Measurements from ENCODE around the gene SPART. TPM values are rescaled to one million over a fixed set of nuclear protein-coding genes. Genes with fewer than 3 reads are reported as not detected.

The SPART gene
- total RNA-seq, 2 donors from 2014 or later: 86.8 to 116 TPM

- Histone ChIP-seq H3K4me1 (ENCODE audit: control insufficient read depth in 1 of 2, low read depth in 2 of 2) (no peaks in the 10 kb centered on the region), H3K27me3 (replicated peaks; ENCODE audit: insufficient read depth) (no peaks in the 10 kb centered on the region), H3K27ac (no peak overlapping the region), H3K36me3 (no peaks in the 10 kb centered on the region), H3K9me3 (no peaks in the 10 kb centered on the region), H3K4me3 (no peak overlapping the region)
- DNase-seq (ENCODE audit: low spot score) (no peak), ATAC-seq (ENCODE audit: insufficient number of reproducible peaks, low FRiP score, low read depth) (no peak)
- TF ChIP-seq CTCF (IDR thresholded peaks at IDR 0.05): no peak
Measured at GRCh38 chr13:36261011-36261410, 85.2 kb downstream of the SPART start.

GRCh38 chr13:36259361-36260137 lies 86.6 kb downstream of the SPART start:
- H3K27ac ChIP-seq: no peak overlapping the region
- no peaks in the 10 kb centered on the region for H3K27me3 ChIP-seq (replicated peaks; ENCODE audit: insufficient read depth)
- DNase-seq (ENCODE audit: low spot score) (no peak), ATAC-seq (ENCODE audit: insufficient number of reproducible peaks, low FRiP score, low read depth) (no peak)
- no peak overlapping the region for H3K4me3 ChIP-seq
- no peaks in the 10 kb centered on the region for H3K9me3 ChIP-seq
- no peak for TF ChIP-seq CTCF (IDR thresholded peaks at IDR 0.05)
- H3K4me1 ChIP-seq (ENCODE audit: control insufficient read depth in 1 of 2, low read depth in 2 of 2): no peaks in the 10 kb centered on the region
- no peaks in the 10 kb centered on the region for H3K36me3 ChIP-seq

- H3K4me1 ChIP-seq (ENCODE audit: control insufficient read depth in 1 of 2, low read depth in 2 of 2): no peaks in the 10 kb centered on the region
- no peak for TF ChIP-seq CTCF (IDR thresholded peaks at IDR 0.05)
- H3K36me3 ChIP-seq: no peaks in the 10 kb centered on the region
- no peak overlapping the region for H3K27ac ChIP-seq
- ATAC-seq (ENCODE audit: insufficient number of reproducible peaks, low FRiP score, low read depth): no peak
- DNase-seq (ENCODE audit: low spot score): no peak
- H3K27me3 ChIP-seq (replicated peaks; ENCODE audit: insufficient read depth): no peaks in the 10 kb centered on the region
- no peaks in the 10 kb centered on the region for H3K9me3 ChIP-seq
- H3K4me3 ChIP-seq: no peak overlapping the region
Measured at GRCh38 chr13:36258831-36259230, 87.4 kb downstream of the SPART start.

Other genes with a start within 250 kb of the SPART start
- gene DCLK1, start 215.0 kb downstream of the SPART start, total RNA-seq: 10 to 100 TPM; 25.6 to 27.8 TPM
- gene SOHLH2, start 131.8 kb downstream of the SPART start, total RNA-seq: not detected
- not detected for gene CCDC169, start 48.6 kb downstream of the SPART start, total RNA-seq
- gene CCNA1, start 86.1 kb upstream of the SPART start, total RNA-seq: 1 to 10 TPM in 1 of 2 donors, under 1 TPM in 1; 0.41 to 1.1 TPM